Effector memory CD8-positive, alpha-beta T cell (primary cell): ENCODE results near the gene CNIH4.
"Not testable (repeated sequence)": the region's sequence is repeated elsewhere in the genome, so short reads cannot be mapped to it uniquely, and the experiment has no call there.

ENCODE experiments used
- ATAC-seq: fragments of 150-1000 bp; cut with Tn5 transposase; replicated peaks from 2 replicates; pipeline ENCODE4 v1.10.0; 2021; ENCODE audit warnings: mild to moderate bottlenecking, moderate library complexity
- DNase-seq, 3 experiments: peaks; one replicate each; pipeline ENCODE4 v3.0.0; 2021
- H3K27ac Mint-ChIP-seq, 2 donors: one replicate each; pipeline ENCODE4 v1.8.0; 2022; ENCODE audit warnings: mild to moderate bottlenecking in 2 of 2, mixed read lengths in 2 of 2, moderate library complexity in 2 of 2
- H3K27me3 Mint-ChIP-seq, 2 donors: one replicate each; pipeline ENCODE4 v1.8.0; 2022; ENCODE audit warnings: mixed read lengths in 2 of 2
- H3K36me3 Mint-ChIP-seq: one replicate; pipeline ENCODE4 v1.8.0; 2022; ENCODE audit warnings: mild to moderate bottlenecking, moderate library complexity, mixed read lengths; ENCODE audit not compliant: insufficient read depth
- H3K4me1 Mint-ChIP-seq, 2 donors: one replicate each; pipeline ENCODE4 v1.8.0; 2022; ENCODE audit warnings: low read depth in 2 of 2, mixed read lengths in 2 of 2
- H3K4me3 Mint-ChIP-seq, 2 donors: one replicate each; pipeline ENCODE4 v1.8.0; 2022; ENCODE audit warnings: mild to moderate bottlenecking in 2 of 2, mixed read lengths in 2 of 2, moderate library complexity in 2 of 2
- H3K9me3 Mint-ChIP-seq, 2 donors: one replicate each; pipeline ENCODE4 v1.8.0; 2022; ENCODE audit warnings: mixed read lengths in 2 of 2
- total RNA-seq, 9 experiments: gene quantifications; one replicate each; lab custom pipeline; 2026; lab: John Stamatoyannopoulos, UW

The CNIH4 gene
- 11.4 to 50.4 (median 36.9) reads per million in 9 experiments for total RNA-seq

GRCh38 chr1:224356685-224357625 lies at the start of gene CNIH4:
Gene CNIH4, plus strand, starts transcription at chr1:224356879. Its CDS starts 46 bp downstream, at chr1:224356925.
- ATAC-seq (peak; percentile 98), DNase-seq (peak; percentile 86 to 89 (median 88))
- H3K9me3 Mint-ChIP-seq: no peaks in the 10 kb centered on the region
- no peaks in the 10 kb centered on the region for H3K27me3 Mint-ChIP-seq
- peaks cover 17% of the 10 kb centered on the region for H3K36me3 Mint-ChIP-seq
- H3K4me3 Mint-ChIP-seq: peak within 1 kb of the TSS; percentile 98
- H3K27ac Mint-ChIP-seq: peak within 1 kb of the TSS; percentile 89 to 90
- H3K4me1 Mint-ChIP-seq: peaks cover 26 to 31% of the 10 kb centered on the region in 2 donors

GRCh38 chr1:224308064-224308463 lies 48.6 kb upstream of the CNIH4 start:
- DNase-seq (no peak), ATAC-seq (no peak)
- no peak overlapping the region for H3K4me3 Mint-ChIP-seq
- peaks cover 79% of the 10 kb centered on the region for H3K36me3 Mint-ChIP-seq
- no peaks in the 10 kb centered on the region for H3K4me1 Mint-ChIP-seq
- no peaks in the 10 kb centered on the region for H3K27me3 Mint-ChIP-seq
- no peaks in the 10 kb centered on the region for H3K9me3 Mint-ChIP-seq
- no peak overlapping the region for H3K27ac Mint-ChIP-seq

- not testable (repeated sequence) for H3K4me1 Mint-ChIP-seq, H3K9me3 Mint-ChIP-seq, H3K27ac Mint-ChIP-seq, H3K27me3 Mint-ChIP-seq, ATAC-seq, DNase-seq, H3K4me3 Mint-ChIP-seq
- H3K36me3 Mint-ChIP-seq: peaks cover 75% of the 10 kb centered on the region
These were observed 45.2 kb upstream of the CNIH4 start for GRCh38 chr1:224311503-224311902.

GRCh38 chr1:224312025-224312424 lies 44.7 kb upstream of the CNIH4 start:
- peaks cover 75% of the 10 kb centered on the region for H3K36me3 Mint-ChIP-seq
- no peak for ATAC-seq
- DNase-seq: no peak
- no peaks in the 10 kb centered on the region for H3K27me3 Mint-ChIP-seq
- no peak overlapping the region for H3K27ac Mint-ChIP-seq
- no peaks in the 10 kb centered on the region for H3K9me3 Mint-ChIP-seq
- peaks cover 0 to 1% of the 10 kb centered on the region in 2 donors for H3K4me1 Mint-ChIP-seq
- H3K4me3 Mint-ChIP-seq: no peak overlapping the region

- Mint-ChIP-seq H3K27ac (no peak overlapping the region), H3K27me3 (no peaks in the 10 kb centered on the region), H3K4me1 (peaks cover 6 to 8% of the 10 kb centered on the region in 2 donors), H3K4me3 (no peak overlapping the region), H3K36me3 (peaks cover 45% of the 10 kb centered on the region), H3K9me3 (no peaks in the 10 kb centered on the region)
- DNase-seq: no peak
- no peak for ATAC-seq
These were observed 39.2 kb upstream of the CNIH4 start for GRCh38 chr1:224317383-224318045.

GRCh38 chr1:224321706-224322105 lies 35.0 kb upstream of the CNIH4 start:
- peaks cover 14% of the 10 kb centered on the region for H3K36me3 Mint-ChIP-seq
- H3K27me3 Mint-ChIP-seq: no peaks in the 10 kb centered on the region
- H3K4me1 Mint-ChIP-seq: peaks cover 10 to 14% of the 10 kb centered on the region in 2 donors
- H3K27ac Mint-ChIP-seq: peak overlapping the region; percentile 35 to 82
- ATAC-seq (no peak), DNase-seq (no peak)
- no peaks in the 10 kb centered on the region for H3K9me3 Mint-ChIP-seq
- no peak overlapping the region for H3K4me3 Mint-ChIP-seq

- Mint-ChIP-seq H3K36me3 (peaks cover 14% of the 10 kb centered on the region), H3K4me3 (no peak overlapping the region), H3K4me1 (peaks cover 34 to 44% of the 10 kb centered on the region in 2 donors), H3K9me3 (no peaks in the 10 kb centered on the region), H3K27ac (no peak overlapping the region), H3K27me3 (no peaks in the 10 kb centered on the region)
- DNase-seq (no peak), ATAC-seq (no peak)
These were observed 30.7 kb upstream of the CNIH4 start for GRCh38 chr1:224325959-224326358.

GRCh38 chr1:224328644-224329043 lies 28.0 kb upstream of the CNIH4 start:
- H3K27me3 Mint-ChIP-seq: no peaks in the 10 kb centered on the region
- H3K4me3 Mint-ChIP-seq: peak overlapping the region; percentile 91 to 96
- H3K36me3 Mint-ChIP-seq: peaks cover 22% of the 10 kb centered on the region
- H3K27ac Mint-ChIP-seq: peak overlapping the region in 1 of 2 donors; percentile 14
- ATAC-seq (no peak), DNase-seq (no peak)
- H3K9me3 Mint-ChIP-seq: no peaks in the 10 kb centered on the region
- H3K4me1 Mint-ChIP-seq: peaks cover 29 to 30% of the 10 kb centered on the region in 2 donors

- Mint-ChIP-seq H3K4me1 (peaks cover 30% of the 10 kb centered on the region in 2 donors), H3K27ac (peak overlapping the region; percentile 95 to 98), H3K4me3 (peak overlapping the region; percentile 91 to 96), H3K27me3 (no peaks in the 10 kb centered on the region), H3K9me3 (no peaks in the 10 kb centered on the region), H3K36me3 (peaks cover 22% of the 10 kb centered on the region)
- ATAC-seq: no peak
- DNase-seq: no peak
These were observed 27.2 kb upstream of the CNIH4 start for GRCh38 chr1:224329484-224329841.

GRCh38 chr1:224329842-224330753 lies 26.6 kb upstream of the CNIH4 start, which contains the start of gene NVL:
Gene NVL, minus strand, starts transcription at chr1:224330172. Its CDS starts 45 bp downstream, at chr1:224330127.
- Mint-ChIP-seq H3K27ac (peak within 1 kb of the TSS; percentile 95 to 98), H3K4me1 (peaks cover 30% of the 10 kb centered on the region in 2 donors), H3K36me3 (peaks cover 22% of the 10 kb centered on the region), H3K27me3 (no peaks in the 10 kb centered on the region), H3K9me3 (no peaks in the 10 kb centered on the region), H3K4me3 (peak within 1 kb of the TSS; percentile 91 to 96)
- DNase-seq (peak; percentile 70 to 88 (median 72)), ATAC-seq (peak; percentile 93)

GRCh38 chr1:224331326-224331725 lies 25.4 kb upstream of the CNIH4 start:
- Mint-ChIP-seq H3K4me3 (peak overlapping the region in 1 of 2 donors; percentile 22), H3K36me3 (peaks cover 18% of the 10 kb centered on the region), H3K4me1 (peaks cover 30% of the 10 kb centered on the region in 2 donors), H3K27ac (peak overlapping the region; percentile 44 to 95), H3K27me3 (no peaks in the 10 kb centered on the region), H3K9me3 (no peaks in the 10 kb centered on the region)
- ATAC-seq (no peak), DNase-seq (no peak)

- ATAC-seq (no peak), DNase-seq (no peak)
- no peaks in the 10 kb centered on the region for H3K9me3 Mint-ChIP-seq
- H3K36me3 Mint-ChIP-seq: peaks cover 18% of the 10 kb centered on the region
- H3K4me1 Mint-ChIP-seq: peaks cover 30% of the 10 kb centered on the region in 2 donors
- peak overlapping the region; percentile 44 for H3K27ac Mint-ChIP-seq
- no peaks in the 10 kb centered on the region for H3K27me3 Mint-ChIP-seq
- peak overlapping the region in 1 of 2 donors; percentile 22 for H3K4me3 Mint-ChIP-seq
These were observed 24.9 kb upstream of the CNIH4 start for GRCh38 chr1:224331824-224332223.
